ENCODE data around the gene TIGD6.

Gene TIGD6

DNA sequence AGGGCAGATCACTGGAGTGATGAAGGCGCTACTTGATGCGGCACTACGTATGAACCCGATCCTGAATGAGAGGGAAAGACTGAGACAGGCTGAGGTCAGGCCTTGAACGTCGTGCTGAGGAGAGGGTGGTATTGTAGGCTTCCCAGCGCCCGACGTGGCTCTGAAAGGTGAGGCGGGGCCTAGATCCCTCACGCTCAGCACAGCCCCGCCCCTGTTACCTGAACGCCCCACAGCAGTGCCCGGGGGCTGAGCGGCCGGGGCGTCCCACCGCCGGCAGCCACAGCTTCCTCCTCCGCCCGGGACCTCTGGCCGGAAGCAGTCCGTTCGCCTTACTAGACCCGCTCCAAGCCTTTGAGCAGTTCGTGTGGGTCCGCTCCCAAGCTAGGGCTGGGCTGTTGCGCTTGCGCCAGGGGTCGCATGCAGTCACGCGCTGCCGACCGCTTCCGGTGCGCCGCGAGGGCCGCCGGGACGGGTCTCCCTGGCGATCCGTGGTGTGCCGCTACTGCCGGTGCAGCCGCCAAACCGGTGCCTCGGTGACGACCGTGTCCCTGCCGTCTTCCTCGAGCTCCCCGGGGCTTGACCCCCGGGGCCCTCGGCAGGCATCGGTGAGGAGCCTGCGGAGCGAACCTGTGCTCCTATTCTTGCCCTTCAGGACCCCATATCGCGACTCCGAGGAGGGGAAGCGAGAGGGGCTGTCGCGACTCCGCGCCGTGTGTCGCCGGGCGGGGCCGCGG lies at the start of gene TIGD6, which contains the start of gene HMGXB3:
TSS of gene TIGD6 (minus strand) at position 399 of the 734 bp plus-strand sequence. CDS start 4,306 bp downstream, outside the sequence.
TSS of gene HMGXB3 (plus strand) at position 484 of the 734 bp plus-strand sequence. CDS start 4,114 bp downstream, outside the sequence.
- H3K4me3 ChIP-seq (ENCODE audit: low read depth, low read length): peak within 1 kb of the TSS; percentile 64
- DNase-seq (ENCODE audit: low read depth): peak; percentile 92
- TF ChIP-seq CTCF (IDR thresholded peaks at IDR 0.05; ENCODE audit: control insufficient read depth, extremely low read depth, insufficient read depth): no peak

DNA sequence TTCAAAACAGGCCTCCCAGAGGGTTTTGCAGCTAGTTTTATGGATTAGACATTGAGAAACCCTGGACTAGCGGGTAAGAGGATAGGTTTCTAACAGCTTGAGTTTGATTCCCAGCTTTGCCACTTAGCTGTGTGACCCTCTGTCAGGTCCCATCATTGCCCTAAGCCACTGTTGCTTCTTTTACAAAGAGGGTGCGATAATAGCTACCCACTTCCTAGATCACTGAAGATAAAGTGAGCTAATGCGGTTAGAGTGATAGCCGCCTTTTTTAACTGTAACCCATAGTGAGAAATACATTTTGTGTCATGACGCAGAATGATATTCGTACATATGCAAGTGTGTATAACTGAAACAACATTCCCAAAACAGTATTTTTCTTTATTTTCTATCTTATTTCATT lies 45.6 kb upstream of the TIGD6 start:
- no peak for TF ChIP-seq CTCF (IDR thresholded peaks at IDR 0.05; ENCODE audit: control insufficient read depth, extremely low read depth, insufficient read depth)
- no peak overlapping the region for H3K4me3 ChIP-seq (ENCODE audit: low read depth, low read length)
- DNase-seq (ENCODE audit: low read depth): no peak

DNA sequence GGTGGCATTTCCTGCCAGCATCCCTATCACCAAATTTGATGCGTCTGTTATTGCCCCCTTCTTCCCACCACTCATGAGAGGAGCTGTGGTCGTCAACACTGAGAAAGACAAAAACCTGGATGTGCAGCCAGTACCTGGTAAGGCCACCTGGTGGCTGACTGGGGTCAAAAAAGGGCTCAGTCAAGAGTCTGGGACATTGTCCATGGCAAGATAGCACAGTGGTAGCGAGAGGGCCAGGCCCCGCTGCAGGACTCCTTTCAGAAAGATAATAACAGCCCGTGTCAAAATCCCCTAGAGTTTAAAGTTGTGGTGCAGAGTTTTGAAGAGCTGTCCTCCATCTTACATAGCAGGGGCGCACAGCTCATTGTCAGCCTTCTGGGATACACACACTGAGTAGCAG lies 45.1 kb upstream of the TIGD6 start:
- H3K4me3 ChIP-seq (ENCODE audit: low read depth, low read length): no peak overlapping the region
- no peak for DNase-seq (ENCODE audit: low read depth)
- TF ChIP-seq CTCF (IDR thresholded peaks at IDR 0.05; ENCODE audit: control insufficient read depth, extremely low read depth, insufficient read depth): no peak

GRCh38 chr5:150044712-150045111 lies 44.3 kb upstream of the TIGD6 start:
- H3K4me3 ChIP-seq (ENCODE audit: low read depth, low read length): no peak overlapping the region
- TF ChIP-seq CTCF (IDR thresholded peaks at IDR 0.05; ENCODE audit: control insufficient read depth, extremely low read depth, insufficient read depth): no peak
- DNase-seq (ENCODE audit: low read depth): no peak

GRCh38 chr5:150044329-150044681 lies 43.9 kb upstream of the TIGD6 start:
- DNase-seq (ENCODE audit: low read depth): no peak
- no peak for TF ChIP-seq CTCF (IDR thresholded peaks at IDR 0.05; ENCODE audit: control insufficient read depth, extremely low read depth, insufficient read depth)
- no peak overlapping the region for H3K4me3 ChIP-seq (ENCODE audit: low read depth, low read length)

DNA sequence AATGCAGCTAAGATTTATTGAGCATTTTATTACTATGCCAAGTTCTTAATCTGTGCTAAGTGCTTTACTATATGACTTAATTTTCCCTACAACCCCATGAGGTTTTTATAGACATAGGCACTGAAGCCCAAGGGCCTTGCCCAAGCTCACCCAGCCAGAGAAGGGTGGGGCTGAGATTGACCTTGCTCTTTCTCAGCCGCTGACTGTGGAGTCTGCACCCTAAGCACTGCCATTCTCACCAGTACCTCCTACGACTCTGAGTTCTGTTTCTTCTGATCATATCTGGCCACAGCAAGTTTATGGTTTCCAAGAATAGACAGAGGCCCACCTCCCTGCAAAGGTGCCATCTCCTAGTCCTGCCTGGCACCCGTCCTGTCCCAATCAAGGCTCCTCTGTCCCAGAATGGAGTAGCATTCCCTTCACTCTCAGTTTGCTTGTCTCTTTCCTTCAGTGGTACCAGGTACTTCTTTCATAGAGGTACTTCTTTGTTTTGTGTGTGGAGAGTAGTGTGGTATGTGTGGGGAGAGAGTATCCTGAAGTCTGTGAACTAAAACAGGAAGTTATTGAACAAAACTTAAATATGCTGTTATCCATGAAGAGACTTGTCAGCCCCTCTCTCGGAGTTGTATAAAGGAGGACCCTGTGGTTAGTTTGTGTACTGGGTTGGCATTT lies 43.3 kb upstream of the TIGD6 start:
- no peak for TF ChIP-seq CTCF (IDR thresholded peaks at IDR 0.05; ENCODE audit: control insufficient read depth, extremely low read depth, insufficient read depth)
- DNase-seq (ENCODE audit: low read depth): no peak
- no peak overlapping the region for H3K4me3 ChIP-seq (ENCODE audit: low read depth, low read length)
